Esophagus muscularis mucosa (tissue), 4 donors: ENCODE measurements around the gene LLGL1. TPM values are rescaled to one million over a fixed set of nuclear protein-coding genes. Genes with fewer than 3 reads are reported as not detected.

ENCODE experiments used
- DNase-seq: peaks from one replicate; pipeline ENCODE4 v3.0.0-alpha.2; 2017; ENCODE audit errors: extremely low spot score
- H3K27ac ChIP-seq, 4 donors: fragments of 200-600 bp; sonication (generic); replicated peaks in 1 of 4; 1 replicate in 3 of 4; 2 replicates in 1 of 4; pipeline ENCODE4 v1.5.1; 2016 to 2019; ENCODE audit warnings: mild to moderate bottlenecking in 1 of 4
- H3K27me3 ChIP-seq, 4 donors: fragments of 200-600 bp; sonication (generic); one replicate each; pipeline versions ENCODE4 v1.5.1 to v1.6.0; 2016 to 2019
- H3K36me3 ChIP-seq, 4 donors: fragments of 200-600 bp; sonication (generic); one replicate each; pipeline ENCODE4 v1.5.1; 2016 to 2019
- H3K4me1 ChIP-seq, 4 donors: fragments of 200-600 bp; sonication (generic); one replicate each; pipeline ENCODE4 v1.5.1; 2016 to 2019
- H3K4me3 ChIP-seq, 4 donors: fragments of 200-600 bp; sonication (generic); 1 replicate in 2 of 4; 2 replicates in 2 of 4; pipeline ENCODE4 v1.5.1; 2016 to 2019; ENCODE audit warnings: mild to moderate bottlenecking in 4 of 4, moderate library complexity in 1 of 4
- H3K9me3 ChIP-seq, 4 donors: fragments of 200-600 bp; sonication (generic); 1 replicate in 3 of 4; 2 replicates in 1 of 4; pipeline ENCODE4 v1.5.1; 2016 to 2019
- CTCF ChIP-seq, 3 experiments: fragments of 200-600 bp in 2 of 3; fragments of 450-650 bp in 1 of 3; sonication (generic) in 2 of 3; IDR thresholded peaks; one replicate each; pipeline ENCODE4 v1.5.1; 2017 to 2019; ENCODE audit warnings: antibody characterized with exemption in 3 of 3, mild to moderate bottlenecking in 2 of 3, moderate library complexity in 1 of 3
- EP300 ChIP-seq: sonication (generic); formaldehyde crosslinking; IDR thresholded peaks from one replicate; pipeline ENCODE4 v1.6.1; 2017; ENCODE audit warnings: antibody characterized with exemption
- POLR2A ChIP-seq: fragments of 450-650 bp; IDR thresholded peaks from one replicate; pipeline ENCODE4 v1.6.1; 2017; ENCODE audit warnings: antibody characterized with exemption, moderate library complexity, mild to moderate bottlenecking, low read depth
- POLR2AphosphoS5 ChIP-seq, 2 donors: sonication (generic); formaldehyde crosslinking; IDR thresholded peaks; one replicate each; pipeline ENCODE4 v1.6.1; 2017; ENCODE audit warnings: antibody characterized with exemption in 2 of 2
- WGBS: methylation state at CpG from one replicate; pipeline ENCODE4 v1.1.5; 2018; 5-methylcytosine and 5-hydroxymethylcytosine counted together
- intact Hi-C: fragments of 100-400 bp; cut with DNase I; formaldehyde crosslinking; loops from one replicate; pipeline ENCODE4 v1.15.1; 2023
- total RNA-seq, 4 donors: library from RNA; depleted of rRNA; stranded (reverse); fragments of >200 nt; gene quantifications; one replicate each; pipeline versions ENCODE4 v1.1.0 to v1.2.1, GENCODE V29; 2016

LLGL1 gene
- total RNA-seq, 4 donors from 2014 or later = 17.6 to 35.1 (median 26.2) TPM

- Histone ChIP-seq H3K27ac (no peak overlapping the region), H3K27me3 (no peaks in the 10 kb centered on the region), H3K9me3 (no peaks in the 10 kb centered on the region), H3K4me3 (no peak overlapping the region), H3K4me1 (peaks cover 14 to 62% (median 26%) of the 10 kb centered on the region in 4 donors), H3K36me3 (peaks cover 0 to 22% (median 19%) of the 10 kb centered on the region in 4 donors)
- intact Hi-C loops = no loop called here
- no peak for TF ChIP-seq POLR2A
- TF ChIP-seq CTCF (IDR thresholded peaks at IDR 0.05) = no peak
- TF ChIP-seq POLR2AphosphoS5 (IDR thresholded peaks at IDR 0.05) = no peak
- no peak for TF ChIP-seq EP300
- no peak for DNase-seq
- 100% methylated on average over 2 of the region's 4 CpGs for WGBS
Measured at GRCh38 chr17:18229254-18229653, 3.8 kb downstream of the LLGL1 start.

DNA sequence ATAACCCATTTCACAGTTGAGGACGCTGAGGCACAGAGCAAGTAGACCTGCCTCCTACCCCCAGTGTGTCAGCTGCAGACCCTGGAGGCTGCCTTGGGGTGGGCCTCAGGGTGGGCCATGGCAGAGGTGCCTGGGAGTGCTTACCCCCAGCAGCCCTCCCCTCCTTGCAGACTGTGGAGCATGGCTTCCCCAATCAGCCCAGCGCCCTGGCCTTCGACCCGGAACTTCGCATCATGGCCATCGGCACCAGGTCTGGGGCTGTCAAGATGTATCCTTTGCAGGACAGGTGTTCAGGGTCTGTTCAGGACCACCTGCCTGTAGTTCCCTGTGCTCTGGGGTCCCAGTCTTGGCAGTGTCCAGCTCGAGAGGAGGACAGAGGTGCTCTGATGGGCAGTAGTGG lies 4.3 kb downstream of the LLGL1 start:
- intact Hi-C loops = no loop called here
- 85% methylated on average over 3 of the region's 7 CpGs for WGBS
- DNase-seq = no peak
- Histone ChIP-seq H3K27me3 (no peaks in the 10 kb centered on the region), H3K9me3 (no peaks in the 10 kb centered on the region), H3K36me3 (peaks cover 3 to 27% (median 23%) of the 10 kb centered on the region in 4 donors), H3K4me3 (no peak overlapping the region), H3K27ac (no peak overlapping the region), H3K4me1 (peaks cover 14 to 57% (median 21%) of the 10 kb centered on the region in 4 donors)
- TF ChIP-seq POLR2A (no peak), POLR2AphosphoS5 (IDR thresholded peaks at IDR 0.05) (no peak), EP300 (no peak), CTCF (IDR thresholded peaks at IDR 0.05) (no peak)

DNA sequence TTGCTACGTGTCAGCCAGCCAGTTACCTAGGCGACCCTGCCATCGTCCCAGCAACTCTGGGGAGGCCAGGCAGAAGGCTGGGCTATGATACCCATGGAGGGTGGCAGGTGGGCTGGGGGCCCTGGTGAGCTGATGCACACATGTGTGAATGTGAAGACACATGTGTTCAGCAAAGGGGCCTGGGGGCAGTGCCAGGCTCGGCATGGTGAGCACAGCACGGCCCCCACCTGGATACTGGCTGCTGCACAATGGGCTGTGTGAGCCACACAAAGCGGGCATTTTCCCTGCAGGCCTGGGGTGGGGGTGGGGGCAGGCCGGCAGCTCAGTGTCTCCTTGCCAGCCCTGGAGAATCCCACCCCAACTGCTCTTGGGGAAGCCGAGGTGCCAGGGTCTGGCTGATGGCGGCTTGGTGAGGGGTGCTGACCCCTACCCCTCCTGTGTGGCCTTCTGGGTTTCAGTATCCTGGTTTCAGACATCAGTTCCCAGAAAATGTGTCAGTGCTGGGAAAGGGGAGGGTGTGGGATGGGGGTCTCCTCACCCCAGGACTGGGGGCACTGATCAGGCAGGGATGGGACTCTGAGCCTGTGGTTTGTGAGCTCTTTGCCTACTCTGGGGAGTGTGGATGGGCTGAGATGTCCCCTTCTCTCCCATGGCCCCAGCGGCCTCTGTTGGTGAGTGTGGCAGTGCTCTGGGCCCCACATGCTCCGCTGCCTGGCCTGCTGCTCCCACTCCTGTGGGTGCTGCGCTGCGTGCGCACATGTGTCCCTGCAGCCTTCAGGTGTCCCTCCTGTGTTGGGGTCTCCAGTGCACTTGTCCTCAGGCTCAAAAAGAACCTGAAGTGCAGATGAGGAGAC lies 5.1 kb downstream of the LLGL1 start:
- Histone ChIP-seq H3K9me3 (no peaks in the 10 kb centered on the region), H3K36me3 (peaks cover 8 to 34% (median 31%) of the 10 kb centered on the region in 4 donors), H3K27ac (no peak overlapping the region), H3K27me3 (no peaks in the 10 kb centered on the region), H3K4me3 (no peak overlapping the region), H3K4me1 (peaks cover 11 to 53% (median 17%) of the 10 kb centered on the region in 4 donors)
- DNase-seq = no peak
- intact Hi-C loops = no loop called here
- TF ChIP-seq EP300 (no peak), POLR2A (no peak), CTCF (IDR thresholded peaks at IDR 0.05) (no peak), POLR2AphosphoS5 (IDR thresholded peaks at IDR 0.05) (no peak)
- WGBS = 88% methylated on average over 5 of the region's 14 CpGs

GRCh38 chr17:18231164-18231563 lies 5.7 kb downstream of the LLGL1 start:
- 60% methylated on average over 9 of the region's 9 CpGs for WGBS

More at GRCh38 chr17:18231164-18231563, 5.7 kb downstream of the LLGL1 start:
- H3K27ac ChIP-seq = no peak overlapping the region
- no peak for DNase-seq
- H3K9me3 ChIP-seq = no peaks in the 10 kb centered on the region
- H3K4me1 ChIP-seq = peaks cover 9 to 49% (median 14%) of the 10 kb centered on the region in 4 donors
- H3K4me3 ChIP-seq = no peak overlapping the region
- H3K27me3 ChIP-seq = no peaks in the 10 kb centered on the region
- TF ChIP-seq EP300 (no peak), POLR2A (no peak), POLR2AphosphoS5 (IDR thresholded peaks at IDR 0.05) (no peak), CTCF (IDR thresholded peaks at IDR 0.05) (no peak)
- intact Hi-C loops = no loop called here
- H3K36me3 ChIP-seq = peaks cover 14 to 41% (median 37%) of the 10 kb centered on the region in 4 donors
